Endothelial cell of umbilical vein (primary cell): ENCODE results near the gene CNTD1. TPM values are rescaled to one million over a fixed set of nuclear protein-coding genes. Genes with fewer than 3 reads are reported as not detected.

Source experiments
- BruUV-seq: library from RNA; stranded (reverse); fragments of 400-500 nt; replicated peaks from 2 replicates; lab custom pipeline; 2021; lab: Mats Ljungman, UMichigan
- CTCF ChIA-PET: fragments of 300-600, 350-600 bp; sonication (Branson Sonifier 250); formaldehyde crosslinking; loops from one replicate; lab custom pipeline; 2021; ENCODE audit warnings: antibody characterized with exemption, inconsistent platforms; lab: Charles Lee
- POLR2A ChIA-PET: fragments of 300-600, 350-600 bp; sonication (Branson Sonifier 250); formaldehyde crosslinking; loops from one replicate; lab custom pipeline; 2021; ENCODE audit warnings: antibody characterized with exemption, inconsistent platforms; lab: Charles Lee
- DNase-seq: peaks from one replicate; pipeline ENCODE4 v3.0.0-alpha.2; 2011; ENCODE audit warnings: low read depth, low spot score
- FAIRE-seq: peaks from 2 replicates; lab custom pipeline; 2011; peaks lifted over from hg19 to GRCh38; lab: Jason Lieb, UNC
- H2AFZ ChIP-seq: 2 replicates; pipeline ENCODE4 v1.6.0; 2012; ENCODE audit warnings: low read depth, low read length, control low read depth, inconsistent platforms
- H3K27ac ChIP-seq: 2 replicates; pipeline ENCODE4 v1.5.1; 2011; ENCODE audit warnings: low read depth, mild to moderate bottlenecking, control low read depth, low read length, moderate library complexity; ENCODE audit not compliant: insufficient read depth
- H3K27me3 ChIP-seq, 2 experiments: 2 replicates each; pipeline versions ENCODE4 v1.6.0 to v1.6.1; 2011; ENCODE audit warnings: low read length in 2 of 2, mixed read lengths in 1 of 2; ENCODE audit not compliant: control insufficient read depth in 2 of 2, insufficient read depth in 2 of 2
- H3K36me3 ChIP-seq, 2 experiments: 2 replicates in 1 of 2; 3 replicates in 1 of 2; pipeline ENCODE4 v1.5.1; 2011; ENCODE audit warnings: low read length in 2 of 2, mild to moderate bottlenecking in 1 of 2, moderate library complexity in 1 of 2; ENCODE audit not compliant: control insufficient read depth in 2 of 2, insufficient read depth in 2 of 2; ENCODE audit errors: extremely low read depth in 1 of 2
- H3K4me1 ChIP-seq: 3 replicates; pipeline ENCODE4 v1.5.1; 2011; ENCODE audit warnings: mild to moderate bottlenecking, low read length; ENCODE audit not compliant: control insufficient read depth, insufficient read depth; ENCODE audit errors: extremely low read depth
- H3K4me2 ChIP-seq: 2 replicates; pipeline ENCODE4 v1.6.1; 2011; ENCODE audit warnings: low read length, control low read depth, mixed read lengths; ENCODE audit not compliant: insufficient read depth
- H3K4me3 ChIP-seq, 3 experiments: fragments of 200-600 bp in 1 of 3; sonication (generic), shearing (Covaris generic) in 1 of 3; replicated peaks in 1 of 3; 2 replicates each; pipeline ENCODE4 v1.5.1; 2011 to 2016; ENCODE audit warnings: control low read depth in 3 of 3, low read length in 3 of 3, mild to moderate bottlenecking in 2 of 3, inconsistent platforms in 1 of 3, low read depth in 1 of 3, moderate library complexity in 1 of 3; ENCODE audit not compliant: insufficient read depth in 1 of 3
- H3K79me2 ChIP-seq: 2 replicates; pipeline ENCODE4 v1.6.0; 2012; ENCODE audit warnings: low read length, inconsistent platforms; ENCODE audit not compliant: control insufficient read depth, insufficient read depth
- H3K9ac ChIP-seq: replicated peaks from 2 replicates; pipeline ENCODE3; 2011; ENCODE audit warnings: low read length, control low read depth; ENCODE audit not compliant: insufficient read depth; ENCODE audit errors: extremely low read depth
- H3K9me1 ChIP-seq: replicated peaks from 3 replicates; pipeline ENCODE4 v1.6.0; 2011; ENCODE audit warnings: mild to moderate bottlenecking, low read length; ENCODE audit not compliant: control insufficient read depth, insufficient read depth; ENCODE audit errors: extremely low read depth
- H3K9me3 ChIP-seq: replicated peaks from 2 replicates; pipeline ENCODE4 v1.5.1; 2012; ENCODE audit warnings: low read length, inconsistent platforms; ENCODE audit not compliant: control insufficient read depth, insufficient read depth
- H4K20me1 ChIP-seq: replicated peaks from 2 replicates; pipeline ENCODE3; 2011; ENCODE audit warnings: mild to moderate bottlenecking, low read length; ENCODE audit not compliant: control insufficient read depth, insufficient read depth; ENCODE audit errors: extremely low read depth
- FOS ChIP-seq: IDR thresholded peaks from 2 replicates; pipeline ENCODE4 v1.6.1; 2011; ENCODE audit warnings: mild to moderate bottlenecking, low read length, moderate library complexity, borderline replicate concordance; ENCODE audit not compliant: insufficient read depth
- GATA2 ChIP-seq: IDR thresholded peaks from 2 replicates; pipeline ENCODE4 v1.7.0; 2011; ENCODE audit warnings: low read depth, mild to moderate bottlenecking, moderate library complexity, mixed read lengths, low read length; ENCODE audit not compliant: insufficient read length, insufficient read depth
- JUN ChIP-seq: IDR thresholded peaks from 2 replicates; pipeline ENCODE4 v1.6.1; 2011; ENCODE audit warnings: borderline replicate concordance, low read depth; ENCODE audit not compliant: insufficient read length, insufficient read depth
- MYC ChIP-seq: IDR thresholded peaks from one replicate; pipeline ENCODE4 v1.6.1; 2011; ENCODE audit warnings: mild to moderate bottlenecking, low read depth, low read length
- POLR2A ChIP-seq: IDR thresholded peaks from 2 replicates; pipeline ENCODE4 v1.6.1; 2012; ENCODE audit warnings: low read depth, mild to moderate bottlenecking, control low read depth, low read length
- POLR2AphosphoS5 ChIP-seq: IDR thresholded peaks from 2 replicates; pipeline ENCODE4 v1.6.1; 2012; ENCODE audit warnings: low read depth, mild to moderate bottlenecking, control low read depth, low read length, moderate library complexity; ENCODE audit not compliant: insufficient read depth
- dilution Hi-C: fragments of 300-500 bp; cut with MboI; formaldehyde crosslinking; loops from one replicate; pipeline ENCODE4 v1.15.0; 2019; ENCODE audit warnings: low sequenced_read_pairs; ENCODE audit not compliant: extremely low pct_ligation_motif_present
- intact Hi-C: fragments of 100-400 bp; cut with micrococcal nuclease; formaldehyde crosslinking; loops from one replicate; pipeline ENCODE4 v1.10.0; 2022
- polyA plus RNA-seq, 4 experiments: library from polyadenylated mRNA; depleted of rRNA in 3 of 4; stranded (reverse) in 3 of 4; unstranded in 1 of 4; fragments of >200 nt; gene quantifications; 2 replicates each; pipeline versions ENCODE4 v1.2.1 to v1.2.3, GENCODE V29; 2011 to 2012; ENCODE audit warnings: missing spikeins in 1 of 4
- total RNA-seq: library from RNA; stranded (reverse); gene quantifications from 2 replicates; pipeline ENCODE4 v1.2.3, GENCODE V29; 2021
- TF ChIP-seq, protein P1 (sequence below): IDR thresholded peaks from 2 replicates; pipeline ENCODE4 v1.6.1; 2011; ENCODE audit not compliant: insufficient read depth, insufficient read length

CNTD1 gene
- total and polyA plus RNA-seq, 2 donors (not counting 3 experiments of a cell fraction or from before 2014, with no cell fraction given), result not detected

GRCh38 chr17:42835732-42836131 lies 37.1 kb downstream of the CNTD1 start:
- ChIA-PET POLR2A (no interaction called here), CTCF (interaction anchor here (1.2 to 3.0 kb wide), 4 partner anchors 11 to 93 kb away, joined by 3 to 14 read pairs (median 6); partner anchors contain the start of gene BECN1)
- Histone ChIP-seq H3K27ac (no peak overlapping the region), H3K9me1 (no peaks in the 10 kb centered on the region), H3K4me2 (no peak overlapping the region), H3K9me3 (no peaks in the 10 kb centered on the region), H3K4me1 (peaks cover 17% of the 10 kb centered on the region), H3K9ac (no peak overlapping the region), H3K79me2 (peaks cover 26% of the 10 kb centered on the region), H3K36me3 (peaks cover 18% of the 10 kb centered on the region in 2 experiments), H4K20me1 (no peaks in the 10 kb centered on the region), H3K4me3 (no peak overlapping the region), H2AFZ (no peak overlapping the region), H3K27me3 (no peaks in the 10 kb centered on the region)
- FAIRE-seq (no peak), DNase-seq (no peak)
- BruUV-seq, result no TSS peak
- intact Hi-C loops, result no loop called here
- dilution Hi-C loops, result no loop called here
- TF ChIP-seq POLR2A (no peak), FOS (no peak), GATA2 (no peak), POLR2AphosphoS5 (no peak), JUN (no peak)
- TF ChIP-seq, protein P1, sequence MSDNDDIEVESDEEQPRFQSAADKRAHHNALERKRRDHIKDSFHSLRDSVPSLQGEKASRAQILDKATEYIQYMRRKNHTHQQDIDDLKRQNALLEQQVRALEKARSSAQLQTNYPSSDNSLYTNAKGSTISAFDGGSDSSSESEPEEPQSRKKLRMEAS, result no peak

- Histone ChIP-seq H3K79me2 (peaks cover 2% of the 10 kb centered on the region), H3K27me3 (no peaks in the 10 kb centered on the region), H4K20me1 (peaks cover 2% of the 10 kb centered on the region), H3K27ac (no peak overlapping the region), H3K4me2 (no peak overlapping the region), H3K9me3 (no peaks in the 10 kb centered on the region), H3K36me3 (peaks cover 33 to 47% of the 10 kb centered on the region in 2 experiments), H3K4me3 (no peak overlapping the region), H2AFZ (no peak overlapping the region), H3K9me1 (no peaks in the 10 kb centered on the region), H3K9ac (no peak overlapping the region), H3K4me1 (no peaks in the 10 kb centered on the region)
- ChIA-PET POLR2A (no interaction called here), CTCF (interaction anchor here (0.8 to 8.9 kb wide), 9 partner anchors 8 to 156 kb away, joined by 3 to 132 read pairs (median 6); partner anchors contain the start of genes PSME3 and RPL27)
- TF ChIP-seq MYC, result no peak
- TF ChIP-seq, protein P1, result no peak
- no TSS peak for BruUV-seq
- dilution Hi-C loops, result no loop called here
- FAIRE-seq (no peak), DNase-seq (no peak)
- intact Hi-C loops, result no loop called here
These were observed 43.5 kb downstream of the CNTD1 start for GRCh38 chr17:42841975-42842685.
